HG03045 (cell line): ENCODE data around the gene ARHGEF17.

ENCODE experiments used
- ATAC-seq: cut with Tn5 transposase; IDR thresholded peaks from one replicate; pipeline ENCODE4 v1.9.1; 2021; ENCODE audit warnings: mild to moderate bottlenecking, moderate library complexity; ENCODE audit not compliant: unreplicated experiment

Gene ARHGEF17

GRCh38 chr11:73391665-73392064 lies 83.6 kb downstream of the ARHGEF17 start:
- ATAC-seq: no peak

GRCh38 chr11:73392108-73393010 lies 84.3 kb downstream of the ARHGEF17 start:
- no peak for ATAC-seq

GRCh38 chr11:73393011-73393380 lies 84.9 kb downstream of the ARHGEF17 start:
- ATAC-seq: no peak

- no peak for ATAC-seq
Observed at GRCh38 chr11:73393479-73394415, 85.7 kb downstream of the ARHGEF17 start.

- ATAC-seq: no peak
Observed at GRCh38 chr11:73394416-73395296, 86.6 kb downstream of the ARHGEF17 start.

DNA sequence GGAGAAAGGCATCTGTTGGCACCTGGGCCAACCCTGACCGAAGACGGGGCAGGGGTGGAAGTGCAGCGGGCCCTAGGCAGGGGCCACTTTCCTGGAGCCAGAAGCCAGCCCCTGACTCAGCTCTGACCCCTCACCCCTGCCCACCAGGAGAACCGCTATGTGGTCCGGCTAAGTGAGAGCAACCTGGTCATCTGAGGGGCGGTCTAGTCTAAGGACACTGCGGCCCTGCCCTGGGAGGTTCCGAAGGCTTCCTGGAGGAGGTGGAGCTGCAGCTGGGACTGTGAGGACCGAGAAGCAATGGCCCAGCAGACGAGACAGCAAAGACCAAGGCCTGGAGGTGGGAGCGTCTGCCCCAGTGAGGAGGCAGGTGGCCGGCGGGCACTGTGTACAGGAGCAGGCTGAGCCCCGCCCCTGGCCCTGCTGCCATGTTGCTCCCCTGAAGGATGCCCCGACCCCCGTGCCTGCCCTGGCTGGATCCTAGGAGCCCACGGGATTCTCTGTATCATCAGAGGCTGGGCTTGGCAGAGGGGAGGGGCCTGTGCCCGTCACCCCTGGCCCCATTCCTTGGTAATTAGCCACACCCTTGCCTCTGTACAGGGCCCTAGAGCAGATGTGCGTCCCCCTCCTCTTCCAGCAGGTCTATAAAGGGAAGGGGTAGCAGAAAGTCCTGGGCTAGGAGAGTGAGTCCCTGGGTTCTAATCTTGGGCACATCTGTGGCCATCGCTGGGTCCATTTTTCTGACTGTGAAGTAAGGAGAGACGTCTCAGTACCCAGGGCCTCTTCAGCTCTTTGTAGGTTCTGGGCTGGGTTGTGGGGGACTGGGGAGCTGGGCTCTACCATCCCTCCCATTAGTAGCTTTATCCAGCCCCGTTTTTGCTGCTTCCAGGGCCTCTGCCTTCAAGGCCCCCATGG lies 87.5 kb downstream of the ARHGEF17 start:
- no peak for ATAC-seq

DNA sequence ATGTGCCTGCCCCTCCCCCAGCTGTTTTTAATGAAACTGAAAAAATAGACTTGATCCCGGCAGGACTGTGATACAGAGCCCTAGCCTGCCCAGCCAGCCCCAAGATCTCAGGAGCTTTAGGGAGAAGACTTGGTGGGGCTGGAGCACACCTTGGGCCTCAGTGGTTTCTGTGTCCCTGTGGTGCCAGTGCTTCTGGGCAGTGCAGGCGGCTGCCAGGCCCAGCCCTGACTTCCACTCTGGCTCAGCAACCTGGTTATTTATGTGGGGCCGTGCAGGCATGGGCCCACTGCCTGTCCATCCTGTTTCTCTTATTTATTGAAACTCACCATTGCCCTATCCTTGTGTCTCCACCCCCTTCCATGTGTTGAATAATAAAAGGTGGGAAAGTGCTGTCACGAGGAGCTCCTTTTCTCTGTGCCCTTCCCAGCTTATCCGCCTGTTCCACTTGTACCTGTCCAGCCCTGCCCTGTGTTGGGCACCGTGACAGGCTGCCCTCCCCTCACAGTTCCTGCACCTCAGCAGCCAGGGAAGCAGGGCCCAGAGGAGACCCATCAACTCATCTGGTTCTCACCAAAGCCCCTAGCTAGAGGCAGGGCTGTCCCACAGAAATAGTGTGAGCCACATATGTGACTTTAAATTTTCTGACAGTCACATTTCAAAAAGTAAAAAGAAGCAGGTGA lies 88.3 kb downstream of the ARHGEF17 start:
- ATAC-seq: no peak

GRCh38 chr11:73396985-73397384 lies 88.9 kb downstream of the ARHGEF17 start:
- no peak for ATAC-seq

- ATAC-seq: no peak
Observed at GRCh38 chr11:73397468-73398131, 89.5 kb downstream of the ARHGEF17 start.

- ATAC-seq: no peak
Observed at GRCh38 chr11:73398132-73398526, 90.1 kb downstream of the ARHGEF17 start.

DNA sequence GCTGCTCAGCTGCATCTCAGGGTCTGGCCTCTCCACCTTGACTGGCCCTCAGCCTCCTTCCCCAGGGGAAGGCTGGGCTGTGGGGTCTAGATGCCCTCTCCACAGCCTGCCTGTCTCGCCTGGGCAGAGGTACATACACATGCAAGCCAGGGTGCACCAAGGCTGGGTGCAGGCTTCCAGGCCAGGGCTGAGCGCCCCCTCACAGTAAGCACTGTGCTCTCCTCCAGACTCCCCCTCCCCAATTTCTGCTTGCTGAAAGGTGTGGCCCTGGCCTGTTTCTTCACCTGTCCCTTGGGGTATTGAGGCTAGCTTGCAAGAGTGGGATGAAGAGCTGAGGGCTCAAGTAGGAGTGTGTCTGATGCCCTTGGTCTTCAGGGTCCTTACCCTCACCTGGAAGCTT lies 90.6 kb downstream of the ARHGEF17 start:
- no peak for ATAC-seq

GRCh38 chr11:73399159-73399590 lies 91.1 kb downstream of the ARHGEF17 start:
- no peak for ATAC-seq

GRCh38 chr11:73399636-73400035 lies 91.6 kb downstream of the ARHGEF17 start:
- no peak for ATAC-seq

DNA sequence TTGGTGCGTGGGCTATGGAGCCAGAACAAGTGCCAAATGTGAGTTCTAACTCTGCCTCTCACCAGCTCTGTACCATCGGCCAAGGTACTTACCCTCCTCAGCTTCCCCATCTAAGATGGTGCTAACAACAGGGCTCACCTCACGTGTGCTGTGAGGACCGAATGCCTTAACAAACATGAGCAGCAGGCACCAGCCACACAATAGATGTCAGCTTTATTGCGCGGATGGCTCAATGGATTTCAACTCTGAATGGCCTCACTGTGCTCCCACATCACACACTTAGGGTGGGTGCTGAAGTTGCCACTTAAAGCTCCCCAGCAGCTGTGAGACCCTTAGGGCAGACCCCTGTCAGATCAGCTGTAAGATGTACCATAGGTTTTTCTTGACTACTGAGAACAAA lies 92.2 kb downstream of the ARHGEF17 start:
- no peak for ATAC-seq

GRCh38 chr11:73401217-73401923 lies 93.3 kb downstream of the ARHGEF17 start:
- ATAC-seq: no peak

DNA sequence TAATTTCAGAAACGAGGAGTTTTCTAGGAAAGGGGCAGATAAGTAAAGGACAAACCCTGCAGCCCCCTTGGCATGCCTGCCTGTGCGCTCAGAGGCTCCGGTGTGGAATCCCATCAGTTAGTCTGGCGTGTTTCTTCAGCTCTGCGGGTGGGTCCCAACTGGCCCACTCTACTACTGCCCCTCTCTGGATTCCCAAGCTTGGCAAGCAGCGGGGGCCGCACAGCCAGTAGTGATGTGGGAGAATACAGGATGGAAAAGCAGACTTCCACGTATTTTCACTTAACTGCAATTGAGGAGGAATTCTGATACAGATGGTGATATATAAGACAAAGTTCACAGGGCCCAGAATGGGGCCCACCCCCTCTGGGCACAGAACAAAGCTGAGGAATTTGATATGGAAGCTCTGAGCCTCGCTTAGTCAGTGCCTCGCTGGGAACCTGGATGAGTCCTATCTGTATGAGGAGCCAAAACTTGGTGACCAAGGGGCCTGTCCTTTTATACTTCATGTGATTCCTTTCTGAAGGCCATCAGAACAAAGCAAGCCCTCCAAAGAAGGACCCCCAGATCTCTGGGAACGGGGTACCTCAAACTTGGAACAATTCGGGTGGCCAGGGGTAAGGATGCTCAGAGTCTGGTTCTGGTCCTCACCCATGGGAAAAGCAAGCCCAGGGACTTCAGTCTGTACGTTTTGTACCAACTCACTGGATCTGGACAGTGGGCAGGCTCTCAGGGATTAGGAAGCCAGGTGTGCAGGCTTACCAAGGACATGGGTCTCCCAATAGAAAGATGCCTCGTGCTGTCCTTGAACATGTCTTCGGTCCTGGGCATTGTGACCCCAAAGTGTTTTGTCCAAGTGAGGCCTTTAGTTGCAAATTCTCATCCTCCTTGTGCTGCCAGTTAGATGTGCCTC lies 94.1 kb downstream of the ARHGEF17 start:
- ATAC-seq: no peak

DNA sequence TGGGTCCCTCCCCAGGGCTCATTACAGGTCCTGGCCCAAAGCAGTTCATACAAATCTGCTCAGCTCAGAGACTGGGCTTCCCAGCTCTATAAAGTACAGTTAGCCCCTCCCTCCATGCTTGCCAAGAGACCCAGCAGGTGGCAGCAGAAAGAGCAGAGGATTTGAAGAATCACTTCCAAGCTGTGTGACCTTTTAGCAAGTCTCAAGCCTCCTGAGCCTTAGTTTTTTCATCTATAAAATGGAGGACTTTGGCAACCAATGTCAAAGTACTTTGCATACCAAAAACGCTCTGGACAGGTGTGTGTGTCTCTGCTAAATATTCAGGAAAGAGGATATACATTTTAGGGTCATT lies 94.7 kb downstream of the ARHGEF17 start:
- no peak for ATAC-seq
